GM18867 (cell line): Measurements from ENCODE around the gene ANO7.

Source experiments
- ATAC-seq: cut with Tn5 transposase; IDR thresholded peaks from one replicate; pipeline ENCODE4 v1.9.1; 2021; ENCODE audit warnings: mild to moderate bottlenecking, moderate library complexity; ENCODE audit not compliant: unreplicated experiment

The ANO7 gene

DNA sequence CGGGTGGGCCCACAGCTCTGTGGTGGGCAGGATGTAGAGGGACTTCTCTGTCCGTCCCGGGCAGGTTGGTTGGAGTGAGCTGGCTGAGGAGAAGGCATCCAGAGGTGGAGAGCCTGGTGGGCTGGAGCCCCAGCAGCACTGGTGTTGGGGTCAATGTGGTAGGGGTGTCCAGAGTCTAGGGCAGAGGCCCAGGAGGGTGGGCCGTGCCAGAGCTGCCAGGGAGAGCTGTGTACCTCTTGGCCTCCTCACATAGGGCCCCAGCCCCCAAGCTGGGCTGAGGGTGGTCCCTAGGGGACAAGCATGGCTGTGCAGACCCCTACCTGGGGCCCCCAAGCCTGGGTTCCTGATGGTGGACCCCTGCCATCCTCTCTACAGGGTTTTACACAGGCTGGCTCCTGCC is 16.0 kb downstream of the ANO7 start:
- ATAC-seq, result no peak

DNA sequence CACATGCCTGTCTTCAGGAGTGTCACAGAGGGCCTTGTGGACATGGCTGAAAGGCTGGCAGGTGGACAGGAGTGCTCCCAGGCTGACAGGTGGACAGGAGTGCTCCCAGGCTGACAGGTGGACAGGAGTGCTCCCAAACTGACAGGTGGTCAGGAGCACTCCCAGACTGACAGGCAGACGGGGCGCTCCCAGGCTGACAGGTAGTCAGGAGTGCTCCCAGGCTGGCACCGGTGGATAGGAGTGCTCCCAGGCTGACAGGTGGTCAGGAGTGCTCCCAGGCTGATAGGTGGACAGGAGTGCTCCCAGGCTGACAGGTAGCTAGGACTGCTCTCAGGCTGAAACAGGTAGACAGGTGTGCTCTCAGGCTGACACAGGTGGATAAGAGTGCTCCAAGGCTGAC is 16.6 kb downstream of the ANO7 start:
- no peak for ATAC-seq

DNA sequence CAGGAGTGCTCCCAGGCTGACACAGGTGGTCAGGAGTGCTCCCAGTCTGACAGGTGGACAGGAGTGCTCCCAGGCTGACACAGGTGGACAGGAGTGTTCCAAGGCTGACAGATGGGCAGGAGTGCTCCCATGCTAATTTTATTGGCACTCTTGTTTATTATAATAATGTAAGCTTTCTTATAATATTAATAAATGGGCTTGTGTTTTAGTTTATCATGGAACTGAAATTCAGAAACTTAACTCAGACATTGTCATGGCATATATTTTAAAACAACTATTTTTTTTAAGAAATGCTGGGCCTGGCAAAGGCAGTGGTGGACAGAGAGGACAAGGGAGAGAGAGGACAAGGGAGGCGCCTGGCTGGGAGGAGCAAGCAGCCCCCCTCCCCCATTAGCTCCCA is 18.7 kb downstream of the ANO7 start:
- no peak for ATAC-seq

DNA sequence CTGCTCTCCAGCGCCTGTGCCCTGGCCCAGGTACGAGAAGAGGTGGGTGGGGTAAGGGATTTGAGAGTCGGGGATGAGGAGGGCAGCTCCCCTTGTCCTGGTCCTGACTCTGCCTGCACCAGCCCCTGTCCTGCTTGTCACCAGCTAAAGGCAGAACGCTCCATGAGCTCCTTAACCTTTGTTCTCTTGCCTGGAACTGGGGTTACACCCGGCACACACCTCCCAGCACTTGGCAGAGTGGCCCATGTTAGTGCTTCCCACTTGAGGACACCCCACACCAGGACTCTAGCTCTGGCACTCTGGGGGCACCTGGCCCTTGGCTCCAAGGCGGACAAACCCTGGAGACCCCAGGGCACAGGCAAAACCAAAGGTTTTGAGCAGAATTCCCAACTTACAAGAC is 19.2 kb downstream of the ANO7 start:
- no peak for ATAC-seq

DNA sequence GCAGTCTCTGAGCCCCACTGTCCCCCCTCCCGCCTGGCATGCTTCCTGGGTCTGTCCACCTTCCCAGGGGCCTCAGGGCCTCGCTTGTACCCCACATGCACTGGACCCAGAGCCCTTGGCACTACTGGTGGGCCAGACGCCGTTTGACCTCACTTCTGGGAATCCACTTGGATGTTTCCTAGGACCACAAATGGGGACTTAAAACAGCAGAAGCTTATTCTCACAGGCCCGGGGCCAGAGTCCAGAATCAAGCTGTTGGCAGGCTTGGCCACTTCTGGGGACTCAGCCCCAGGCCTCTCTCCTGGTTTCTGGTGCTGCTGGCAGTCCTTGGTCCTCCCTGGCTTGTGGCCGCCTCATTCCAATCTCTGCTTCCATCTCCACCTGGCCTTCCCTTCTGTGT is 19.6 kb downstream of the ANO7 start:
- no peak for ATAC-seq

DNA sequence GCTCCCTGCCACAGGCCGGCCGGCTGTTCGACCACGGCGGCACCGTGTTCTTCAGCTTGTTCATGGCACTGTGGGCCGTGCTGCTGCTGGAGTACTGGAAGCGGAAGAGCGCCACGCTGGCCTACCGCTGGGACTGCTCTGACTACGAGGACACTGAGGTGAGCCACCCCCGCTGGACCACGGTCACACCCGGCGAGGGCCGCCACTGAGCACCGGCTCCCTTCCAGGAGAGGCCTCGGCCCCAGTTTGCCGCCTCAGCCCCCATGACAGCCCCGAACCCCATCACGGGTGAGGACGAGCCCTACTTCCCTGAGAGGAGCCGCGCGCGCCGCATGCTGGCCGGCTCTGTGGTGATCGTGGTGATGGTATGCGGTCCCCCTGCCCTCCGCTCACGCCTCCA is 20.8 kb downstream of the ANO7 start:
- ATAC-seq, result no peak

DNA sequence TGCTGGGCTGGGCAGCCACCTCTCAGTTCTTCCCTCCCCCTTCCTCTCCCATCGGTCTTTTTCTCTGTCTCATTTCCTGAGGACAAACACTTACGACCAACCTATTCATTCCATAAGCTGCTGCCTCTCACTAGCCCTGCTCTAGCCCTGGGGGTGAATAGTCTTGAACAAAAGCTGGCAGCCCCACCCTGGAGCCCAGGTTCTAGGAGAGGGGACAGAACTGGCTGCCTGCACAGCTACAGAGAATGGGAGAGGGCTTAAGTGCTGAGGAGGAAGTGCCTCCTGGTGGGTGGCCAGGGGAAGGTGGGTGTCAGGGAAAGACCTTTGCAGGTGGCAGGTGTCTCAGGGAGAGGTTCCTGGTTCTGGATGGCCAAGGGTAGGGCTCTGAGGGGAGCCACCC is 22.8 kb downstream of the ANO7 start:
- no peak for ATAC-seq

DNA sequence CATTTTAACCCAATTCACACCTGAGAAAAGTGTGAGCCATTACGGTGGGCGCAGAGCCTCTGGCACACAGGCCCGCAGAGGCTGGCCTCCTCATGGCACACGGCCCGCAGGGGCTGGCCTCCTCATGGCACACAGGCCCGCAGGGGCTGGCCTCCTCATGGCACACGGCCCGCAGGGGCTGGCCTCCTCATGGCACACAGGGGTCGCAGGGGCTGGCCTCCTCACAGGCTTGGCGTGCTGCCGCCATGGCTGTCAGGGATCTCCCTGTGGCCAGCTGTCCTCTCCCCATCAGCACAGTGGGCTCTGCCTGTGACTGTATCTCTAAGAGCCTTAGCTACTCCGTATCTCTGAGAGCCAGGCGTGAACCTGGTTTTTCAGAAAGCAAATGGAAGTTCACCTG is 24.6 kb downstream of the ANO7 start:
- no peak for ATAC-seq

DNA sequence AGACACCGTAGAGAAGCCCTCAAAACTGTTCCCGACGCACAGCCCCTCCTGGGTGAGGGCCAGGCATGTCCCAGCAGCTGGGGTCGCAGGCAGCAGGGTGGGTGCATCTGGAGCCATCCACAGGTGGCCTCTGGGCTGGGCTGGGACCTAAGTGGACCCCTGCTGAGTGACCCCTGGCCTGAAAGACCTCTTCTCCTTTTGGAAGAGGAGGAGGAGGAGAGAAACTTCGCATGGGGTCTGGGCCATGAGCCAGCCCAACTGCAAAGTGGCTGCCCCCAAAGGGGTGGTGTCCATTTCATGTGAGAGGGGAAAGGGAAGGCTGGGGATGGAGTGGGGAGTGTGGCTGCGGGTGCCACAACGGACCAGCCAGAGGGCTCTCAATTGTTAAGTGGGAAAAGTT is 25.1 kb downstream of the ANO7 start:
- ATAC-seq, result no peak

DNA sequence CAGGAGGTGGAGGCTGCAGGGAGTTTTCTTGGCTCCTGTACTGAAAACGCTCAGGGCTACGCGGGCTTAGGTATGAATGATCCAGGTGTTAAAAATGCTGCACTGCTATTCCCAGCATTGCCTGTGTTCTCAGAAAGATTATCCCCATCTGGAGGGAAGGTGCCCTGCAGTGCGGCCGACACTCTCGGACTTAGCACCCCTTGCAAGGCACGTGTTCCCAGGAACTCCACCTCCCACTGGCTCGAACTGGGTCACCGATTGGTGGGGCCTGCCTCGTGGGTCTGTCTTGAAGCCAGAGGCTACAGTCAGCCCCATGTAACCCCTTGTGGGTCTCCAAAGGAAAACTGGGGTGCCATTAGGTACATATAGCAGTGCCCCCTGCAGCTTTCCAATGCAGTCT is 25.7 kb downstream of the ANO7 start:
- no peak for ATAC-seq

DNA sequence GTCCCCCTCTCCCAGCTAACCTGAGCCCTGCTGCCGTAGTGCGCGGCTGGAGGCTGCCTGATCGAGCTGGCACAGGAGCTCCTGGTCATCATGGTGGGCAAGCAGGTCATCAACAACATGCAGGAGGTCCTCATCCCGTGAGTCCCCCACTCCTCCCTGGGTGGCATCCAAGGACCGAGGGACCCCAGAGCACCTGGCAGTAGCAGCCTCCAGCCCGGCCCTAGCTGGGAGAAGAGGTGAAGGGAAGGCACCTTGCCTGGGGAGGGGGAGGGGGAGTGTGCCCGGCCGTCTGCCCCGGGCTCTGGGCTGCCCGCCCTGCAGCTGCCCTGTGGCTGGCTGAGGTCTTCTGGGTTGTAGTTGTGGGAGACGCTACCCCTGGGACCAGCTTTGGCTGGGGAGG is 26.3 kb downstream of the ANO7 start:
- no peak for ATAC-seq

DNA sequence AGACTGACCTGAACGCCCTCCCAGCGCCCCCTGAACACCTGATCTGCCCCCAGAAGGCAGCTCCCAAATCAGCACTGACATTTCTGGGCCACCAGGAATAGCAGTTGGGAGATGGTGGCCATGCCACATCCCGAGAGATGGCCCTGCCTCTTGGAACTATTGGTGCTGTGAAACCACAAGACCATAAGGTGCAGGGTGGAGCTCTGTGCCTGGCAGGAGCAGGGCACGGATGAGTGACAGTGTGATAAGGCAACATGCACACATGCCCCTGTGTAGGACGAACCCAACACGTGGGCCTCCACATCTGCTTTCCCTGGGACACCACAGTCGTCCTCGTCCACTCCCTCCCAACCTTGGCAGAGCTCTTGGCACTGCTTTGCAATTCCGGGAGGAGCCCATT is 26.9 kb downstream of the ANO7 start:
- ATAC-seq, result no peak

DNA sequence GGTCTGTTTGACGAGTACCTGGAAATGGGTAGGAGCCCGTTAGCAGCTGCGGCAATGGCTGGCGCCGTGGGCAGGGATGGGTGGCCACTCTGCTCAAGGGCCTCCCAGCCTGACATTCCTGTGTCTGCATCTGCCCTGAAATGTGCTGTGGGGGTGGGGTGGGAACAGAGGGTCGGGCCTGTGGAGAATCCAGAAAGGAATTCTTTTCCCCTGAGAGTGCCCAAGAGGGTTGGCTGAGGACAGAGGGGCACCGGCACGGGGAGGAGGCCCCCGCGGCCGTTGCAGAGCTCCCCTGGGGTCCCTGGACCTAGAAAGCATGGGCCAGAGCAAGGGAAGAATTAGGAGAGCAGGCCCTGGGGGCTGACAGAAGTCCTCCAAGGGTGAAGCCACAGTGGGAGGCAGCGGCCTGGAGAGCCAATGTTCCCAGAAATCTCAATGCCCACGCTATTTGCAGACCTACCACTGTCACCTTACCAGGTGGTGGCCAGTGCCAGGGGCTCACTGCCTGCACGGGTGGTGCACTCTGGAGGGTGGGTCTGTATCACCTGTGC is 27.8 kb downstream of the ANO7 start:
- ATAC-seq, result no peak

DNA sequence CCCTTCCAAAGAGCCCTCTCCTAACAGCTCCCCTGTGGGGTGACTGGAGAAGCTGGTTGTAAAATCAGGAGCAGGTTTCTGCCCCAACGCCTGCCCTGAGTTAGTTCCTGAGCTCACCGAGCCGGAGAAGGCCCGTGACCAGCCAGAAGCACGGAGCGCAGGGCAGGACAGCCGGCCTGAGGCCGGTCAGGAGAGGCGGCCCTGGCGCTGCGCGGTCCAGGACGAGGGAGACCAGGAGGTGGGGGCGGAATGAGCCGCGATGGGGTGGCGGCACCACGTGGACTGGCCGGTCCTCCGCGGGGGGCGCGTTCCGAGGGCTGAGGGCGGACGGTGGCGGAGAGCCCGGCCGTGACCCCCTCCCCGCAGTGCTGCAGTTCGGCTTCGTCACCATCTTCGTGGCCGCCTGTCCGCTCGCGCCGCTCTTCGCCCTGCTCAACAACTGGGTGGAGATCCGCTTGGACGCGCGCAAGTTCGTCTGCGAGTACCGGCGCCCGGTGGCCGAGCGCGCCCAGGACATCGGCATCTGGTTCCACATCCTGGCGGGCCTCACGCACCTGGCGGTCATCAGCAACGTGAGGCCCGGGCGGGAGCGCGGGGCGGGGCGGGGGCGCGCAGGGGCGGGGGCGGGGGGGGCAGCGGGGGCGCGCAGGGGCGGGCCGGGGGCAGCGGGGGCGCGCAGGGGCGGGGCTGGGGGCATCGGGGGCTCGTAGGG is 29.0 kb downstream of the ANO7 start:
- peak; percentile 45 for ATAC-seq

DNA sequence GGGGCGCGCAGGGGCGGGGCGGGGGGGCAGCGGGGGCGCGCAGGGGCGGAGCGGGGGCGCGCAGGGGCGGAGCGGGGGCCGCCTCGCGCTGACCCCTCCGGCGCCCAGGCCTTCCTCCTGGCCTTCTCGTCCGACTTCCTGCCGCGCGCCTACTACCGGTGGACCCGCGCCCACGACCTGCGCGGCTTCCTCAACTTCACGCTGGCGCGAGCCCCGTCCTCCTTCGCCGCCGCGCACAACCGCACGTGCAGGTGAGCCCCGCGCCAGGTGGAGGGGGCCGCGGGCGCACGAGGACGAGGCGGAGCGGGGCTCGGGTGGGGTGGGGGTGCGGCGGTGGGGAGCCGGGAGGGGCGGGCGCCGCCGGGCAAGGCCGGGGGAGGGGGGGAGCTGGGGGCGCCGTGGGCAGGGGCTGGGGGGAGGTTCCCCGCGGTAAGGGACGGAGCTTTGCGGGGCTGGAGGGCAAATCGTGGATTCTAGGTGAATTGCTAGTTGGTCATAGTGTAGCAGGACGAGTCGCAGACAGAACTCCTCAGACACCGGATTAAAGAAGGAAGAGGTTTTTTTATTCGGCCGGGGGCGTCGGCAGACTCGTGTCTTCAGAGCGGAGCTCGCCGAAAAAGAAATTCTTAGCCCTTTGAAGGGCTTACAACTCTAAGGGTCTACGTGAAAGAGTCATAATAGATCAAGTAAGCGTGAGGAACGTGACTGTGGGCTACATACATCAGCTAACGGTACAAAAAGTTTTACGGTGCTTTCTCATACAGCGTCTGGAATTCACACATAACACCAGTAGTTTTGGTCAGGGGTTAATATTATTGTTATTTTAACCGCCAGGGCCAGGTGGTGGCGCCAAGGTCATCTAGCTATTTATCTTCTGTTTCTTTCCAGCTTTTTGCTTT is 29.9 kb downstream of the ANO7 start:
- ATAC-seq, result no peak

DNA sequence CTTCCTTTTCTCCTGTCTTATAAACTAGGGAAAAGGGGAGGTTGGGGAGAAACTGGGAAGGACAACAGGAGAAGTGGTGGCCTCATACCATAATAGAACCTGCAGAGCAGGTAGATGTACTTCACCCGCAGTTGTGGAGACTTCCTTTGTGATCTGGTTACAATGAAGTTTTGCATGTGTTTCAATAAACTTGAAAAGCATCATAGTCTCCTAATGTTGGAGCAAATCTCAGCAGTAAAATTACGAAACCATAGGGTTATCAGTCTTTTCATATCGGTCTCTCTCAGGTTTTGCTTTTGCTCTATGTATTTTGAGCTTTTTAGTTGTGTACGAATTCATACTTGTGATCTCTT is 30.5 kb downstream of the ANO7 start:
- ATAC-seq, result no peak

DNA sequence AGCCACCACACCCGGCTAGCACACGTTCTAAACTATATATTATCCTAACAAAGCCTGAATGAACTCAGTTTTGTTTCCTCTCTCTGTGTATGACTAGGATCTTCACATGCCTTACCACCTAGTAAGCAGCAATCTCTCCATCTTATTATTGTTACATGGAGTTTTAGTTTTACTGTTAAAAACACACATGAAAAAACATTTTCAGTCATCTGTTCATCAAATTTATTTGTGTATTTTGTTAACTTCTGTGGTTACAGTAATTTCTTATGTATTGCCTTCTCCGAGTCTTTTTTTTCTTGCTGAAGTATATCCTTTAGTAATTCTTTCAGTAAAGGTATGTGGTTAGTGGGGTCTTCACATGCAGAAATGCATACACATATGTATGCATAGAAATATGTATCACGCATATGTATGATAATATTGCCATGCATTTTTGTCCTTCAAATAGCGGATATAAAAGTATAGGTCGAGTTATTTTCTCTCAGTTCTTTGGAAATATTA is 31.4 kb downstream of the ANO7 start:
- no peak for ATAC-seq

DNA sequence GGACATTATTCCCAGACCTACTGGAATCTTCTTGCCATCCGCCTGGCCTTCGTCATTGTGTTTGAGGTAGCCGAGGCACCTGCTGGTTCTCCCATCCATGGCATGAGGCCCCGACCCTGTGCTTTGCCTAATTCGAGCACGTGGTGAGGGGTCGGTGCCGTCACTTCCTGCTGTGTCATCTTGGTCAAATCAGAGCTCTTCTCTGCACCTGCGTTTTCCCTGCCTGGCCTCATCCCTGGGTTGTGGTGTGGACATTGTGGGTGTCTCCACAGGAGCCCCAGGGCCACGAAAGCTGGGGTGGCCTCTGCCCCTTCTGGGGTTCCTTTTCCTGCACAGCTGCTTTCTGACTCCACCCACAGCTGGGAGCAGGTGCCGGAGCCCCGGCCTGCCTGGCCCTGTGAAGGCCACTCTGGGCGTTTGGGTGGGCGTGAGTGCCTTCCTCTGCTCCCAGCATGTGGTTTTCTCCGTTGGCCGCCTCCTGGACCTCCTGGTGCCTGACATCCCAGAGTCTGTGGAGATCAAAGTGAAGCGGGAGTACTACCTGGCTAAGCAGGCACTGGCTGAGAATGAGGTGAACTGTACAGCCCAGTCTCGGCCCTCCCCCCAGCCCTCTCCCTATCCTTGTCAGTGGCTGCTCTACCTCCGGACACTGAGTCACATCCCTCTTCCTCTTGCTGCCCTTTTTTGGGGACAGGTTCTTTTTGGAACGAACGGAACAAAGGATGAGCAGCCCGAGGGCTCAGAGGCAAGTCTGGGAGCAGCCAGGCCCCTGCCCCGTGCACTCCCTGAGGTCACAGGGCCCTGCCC is 34.9 kb downstream of the ANO7 start:
- ATAC-seq, result no peak

DNA sequence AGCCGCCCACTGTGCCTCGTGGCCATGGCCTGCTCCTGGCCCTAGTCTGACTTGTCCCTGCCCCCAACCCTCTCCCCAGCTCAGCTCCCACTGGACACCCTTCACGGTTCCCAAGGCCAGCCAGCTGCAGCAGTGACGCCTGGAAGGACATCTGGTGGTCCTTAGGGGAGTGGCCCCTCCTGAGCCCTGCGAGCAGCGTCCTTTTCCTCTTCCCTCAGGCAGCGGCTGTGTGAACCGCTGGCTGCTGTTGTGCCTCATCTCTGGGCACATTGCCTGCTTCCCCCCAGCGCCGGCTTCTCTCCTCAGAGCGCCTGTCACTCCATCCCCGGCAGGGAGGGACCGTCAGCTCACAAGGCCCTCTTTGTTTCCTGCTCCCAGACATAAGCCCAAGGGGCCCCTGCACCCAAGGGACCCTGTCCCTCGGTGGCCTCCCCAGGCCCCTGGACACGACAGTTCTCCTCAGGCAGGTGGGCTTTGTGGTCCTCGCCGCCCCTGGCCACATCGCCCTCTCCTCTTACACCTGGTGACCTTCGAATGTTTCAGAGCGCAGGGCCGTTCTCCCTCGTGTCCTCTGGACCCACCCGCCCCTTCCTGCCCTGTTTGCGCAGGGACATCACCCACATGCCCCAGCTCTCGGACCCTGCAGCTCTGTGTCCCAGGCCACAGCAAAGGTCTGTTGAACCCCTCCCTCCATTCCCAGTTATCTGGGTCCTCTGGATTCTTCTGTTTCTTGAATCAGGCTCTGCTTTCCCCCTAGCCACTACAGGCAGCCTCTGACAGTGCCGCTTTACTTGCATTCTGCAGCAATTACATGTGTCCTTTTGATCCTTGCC is 35.8 kb downstream of the ANO7 start:
- ATAC-seq, result no peak

DNA sequence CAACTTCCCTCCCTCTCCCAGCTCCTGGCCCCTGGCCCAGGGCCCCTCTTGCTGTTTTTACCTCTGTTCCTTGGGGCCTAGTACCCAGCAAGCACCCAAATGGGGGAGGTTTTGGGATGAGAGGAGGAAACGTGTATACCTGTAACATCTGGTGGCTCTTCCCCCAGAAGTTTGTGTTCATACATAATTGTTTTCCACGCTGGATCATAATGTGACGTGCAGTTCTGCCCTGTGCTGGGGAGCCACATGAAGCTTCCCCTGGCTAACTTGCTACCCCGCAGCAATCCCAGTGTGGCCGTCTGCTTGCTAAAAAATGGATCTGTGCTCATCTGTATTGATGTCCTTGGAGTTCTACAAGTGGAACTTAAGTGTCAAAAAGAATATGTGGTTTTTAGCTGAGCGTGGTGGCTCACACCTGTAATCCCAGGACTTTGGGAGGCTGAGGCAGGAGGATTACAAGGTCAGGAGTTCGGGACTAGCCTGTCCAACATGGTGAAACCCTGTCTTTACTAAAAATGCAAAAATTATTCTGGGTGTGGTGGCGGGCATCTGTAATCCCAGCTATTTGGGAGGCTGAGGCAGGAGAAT is 36.5 kb downstream of the ANO7 start:
- ATAC-seq, result no peak
